GM13977 (cell line): ENCODE data around the gene BPTF.

Experiments
- DNase-seq: peaks from one replicate; pipeline ENCODE4 v3.0.0; 2012; ENCODE audit warnings: low spot score
- in situ Hi-C: fragments of 300-500 bp; cut with MboI; formaldehyde crosslinking; loops from one replicate; pipeline ENCODE4 v1.12.0; 2022; ENCODE audit warnings: low sequenced_read_pairs, low pct_unique_long_range_greater_than_20kb, mixed read lengths, inconsistent platforms; ENCODE audit not compliant: unreplicated experiment
- TF ChIP-seq, protein P1 (sequence below): IDR thresholded peaks from 2 replicates; pipeline ENCODE4 v1.5.1; 2012; ENCODE audit warnings: mild to moderate bottlenecking, control low read depth; ENCODE audit not compliant: insufficient read depth; ENCODE audit errors: extremely low read depth, missing control alignments

BPTF gene

DNA sequence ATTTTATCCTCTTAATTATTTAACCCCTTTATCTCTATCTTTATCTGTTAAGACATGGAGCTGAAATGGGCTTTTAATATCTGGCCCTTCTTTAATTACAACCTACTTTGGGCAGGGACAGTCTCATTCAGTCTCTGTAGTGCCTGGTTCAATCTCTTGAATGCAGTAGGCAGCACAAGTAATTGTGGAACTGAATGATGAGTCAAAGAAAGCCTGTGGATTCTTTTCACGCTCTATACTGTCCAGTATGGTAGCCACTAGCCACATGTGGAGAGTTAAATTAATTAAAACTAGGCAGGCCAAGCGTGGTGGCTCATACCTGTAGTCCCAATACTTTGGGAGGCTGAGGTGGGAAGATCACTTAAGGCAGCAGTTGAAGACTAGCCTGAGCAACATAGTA lies 9.3 kb downstream of the BPTF start:
- TF ChIP-seq, protein P1, sequence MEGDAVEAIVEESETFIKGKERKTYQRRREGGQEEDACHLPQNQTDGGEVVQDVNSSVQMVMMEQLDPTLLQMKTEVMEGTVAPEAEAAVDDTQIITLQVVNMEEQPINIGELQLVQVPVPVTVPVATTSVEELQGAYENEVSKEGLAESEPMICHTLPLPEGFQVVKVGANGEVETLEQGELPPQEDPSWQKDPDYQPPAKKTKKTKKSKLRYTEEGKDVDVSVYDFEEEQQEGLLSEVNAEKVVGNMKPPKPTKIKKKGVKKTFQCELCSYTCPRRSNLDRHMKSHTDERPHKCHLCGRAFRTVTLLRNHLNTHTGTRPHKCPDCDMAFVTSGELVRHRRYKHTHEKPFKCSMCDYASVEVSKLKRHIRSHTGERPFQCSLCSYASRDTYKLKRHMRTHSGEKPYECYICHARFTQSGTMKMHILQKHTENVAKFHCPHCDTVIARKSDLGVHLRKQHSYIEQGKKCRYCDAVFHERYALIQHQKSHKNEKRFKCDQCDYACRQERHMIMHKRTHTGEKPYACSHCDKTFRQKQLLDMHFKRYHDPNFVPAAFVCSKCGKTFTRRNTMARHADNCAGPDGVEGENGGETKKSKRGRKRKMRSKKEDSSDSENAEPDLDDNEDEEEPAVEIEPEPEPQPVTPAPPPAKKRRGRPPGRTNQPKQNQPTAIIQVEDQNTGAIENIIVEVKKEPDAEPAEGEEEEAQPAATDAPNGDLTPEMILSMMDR = no peak
- DNase-seq = no peak
- in situ Hi-C loops = no loop called here

DNA sequence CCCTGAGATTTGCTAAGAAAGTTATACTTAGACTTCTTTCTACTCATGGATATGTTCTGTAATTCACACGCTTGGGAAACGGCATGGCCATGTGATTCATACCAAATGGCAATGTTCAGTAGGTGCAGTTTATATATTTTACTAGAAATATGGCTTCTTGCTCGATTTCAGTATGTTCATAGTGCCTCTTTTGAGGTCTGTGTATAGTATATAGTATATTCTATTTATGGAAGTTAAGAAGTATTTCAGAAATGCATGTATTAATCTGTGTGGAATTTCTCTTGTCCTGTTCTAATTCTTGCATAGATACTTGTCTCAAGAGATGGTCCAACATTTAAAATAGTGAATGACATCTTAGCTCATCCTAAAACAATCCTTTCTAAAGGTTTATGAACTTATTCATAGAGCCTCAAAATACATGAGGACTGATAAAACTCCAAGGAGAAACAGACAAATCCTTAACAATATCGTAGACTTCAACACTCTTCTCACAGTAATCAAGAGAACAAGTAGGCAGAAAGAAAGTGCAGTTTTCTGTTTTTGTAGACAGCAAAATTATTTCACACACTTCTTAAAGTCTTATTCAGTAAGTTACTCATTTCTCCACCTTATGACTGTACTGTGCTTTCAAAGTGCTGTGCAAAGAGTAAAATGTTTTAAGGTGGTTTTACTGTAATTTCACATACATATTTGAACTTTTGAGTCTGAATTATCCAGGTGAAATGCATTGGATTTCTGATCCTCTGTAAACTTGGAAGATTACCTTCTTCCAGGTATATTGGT lies 11.1 kb downstream of the BPTF start:
- in situ Hi-C loops = no loop called here
- TF ChIP-seq, protein P1 = no peak
- no peak for DNase-seq

DNA sequence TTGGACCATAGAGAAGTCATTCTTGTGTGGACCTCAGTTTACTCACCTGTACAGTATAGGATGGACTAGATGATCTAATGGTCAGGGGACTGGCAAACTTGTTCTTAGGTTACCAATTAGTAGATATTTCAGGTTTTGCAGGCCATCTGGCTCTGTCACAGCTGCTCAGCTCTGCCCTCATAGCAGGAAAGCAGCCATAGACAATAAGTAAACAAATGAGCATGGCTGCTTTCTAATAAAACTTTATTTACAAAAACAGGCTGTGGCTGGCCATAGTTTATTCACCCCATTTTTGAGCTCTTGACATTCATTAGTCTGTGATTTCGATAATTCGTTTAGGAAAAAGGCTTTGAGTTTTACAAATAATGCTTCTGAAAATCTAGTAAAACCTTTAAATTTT lies 12.7 kb downstream of the BPTF start:
- DNase-seq = no peak
- in situ Hi-C loops = no loop called here
- TF ChIP-seq, protein P1 = no peak

DNA sequence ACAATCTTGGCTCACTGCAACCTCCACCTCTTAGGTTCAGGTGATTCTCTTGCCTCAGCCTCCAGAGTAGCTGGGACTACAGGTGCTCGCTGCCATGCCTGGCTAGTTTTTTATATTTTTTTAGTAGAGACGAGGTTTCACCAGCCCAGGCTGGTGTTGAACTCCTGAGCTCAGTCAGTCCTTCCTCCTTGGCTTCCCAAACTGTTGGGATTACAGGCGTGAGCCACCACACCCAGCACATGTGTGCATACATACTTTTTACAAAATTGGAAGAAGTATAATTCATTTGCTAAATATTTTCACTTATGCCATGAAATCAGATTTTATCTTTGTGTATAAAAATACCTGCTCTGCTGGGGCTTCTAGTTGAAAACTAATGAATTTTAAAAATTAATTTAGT lies 13.2 kb downstream of the BPTF start:
- DNase-seq = no peak
- in situ Hi-C loops = no loop called here
- TF ChIP-seq, protein P1 = no peak

DNA sequence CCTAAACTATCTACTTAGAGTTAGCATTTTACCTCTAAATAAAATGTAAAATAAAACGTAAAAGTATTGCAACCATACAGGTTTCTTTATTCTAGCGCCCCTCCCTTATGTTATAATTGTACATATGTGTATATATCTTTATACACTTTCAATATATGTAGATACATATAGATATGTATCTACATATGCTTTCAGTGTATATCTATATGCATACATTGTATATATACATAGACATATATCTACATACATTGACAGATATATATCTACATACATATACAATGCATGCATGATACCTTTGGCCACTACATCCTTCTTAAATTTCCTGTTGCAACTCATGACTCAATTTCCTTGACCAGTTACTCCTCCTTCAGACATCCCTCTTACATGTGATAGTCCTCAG lies 16.7 kb downstream of the BPTF start:
- in situ Hi-C loops = no loop called here
- TF ChIP-seq, protein P1 = no peak
- DNase-seq = no peak

DNA sequence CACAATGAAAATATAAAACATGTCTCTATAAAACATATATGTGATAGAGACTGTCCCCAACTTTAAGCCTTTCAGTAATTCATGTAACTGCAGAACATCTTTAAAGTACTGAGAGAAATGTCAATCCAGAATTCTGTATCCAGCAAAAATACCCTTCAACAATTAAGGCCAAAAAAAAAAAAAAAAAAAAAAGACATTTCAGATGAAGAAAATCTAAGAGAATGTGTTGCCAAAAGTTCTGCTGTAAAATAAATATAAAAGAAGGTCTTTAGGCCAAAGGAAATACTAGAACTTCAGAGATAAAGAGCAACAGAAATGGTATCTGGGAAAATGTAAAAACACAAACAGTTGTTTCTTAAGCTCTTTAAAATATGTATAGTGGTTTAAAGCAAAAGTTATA lies 17.3 kb downstream of the BPTF start:
- TF ChIP-seq, protein P1 = no peak
- in situ Hi-C loops = no loop called here
- DNase-seq = no peak
